ENCODE data around the gene B4GALT3.
A peak's percentile ranks its signal among the peaks of the same experiment; 100 is the strongest.

The B4GALT3 gene

GRCh38 chr1:161158316-161159010 is 18.8 kb downstream of the B4GALT3 start:
- Histone ChIP-seq H3K4me3 (replicated peaks; ENCODE audit: insufficient read depth, low read length) (no peak overlapping the region), H3K27me3 (ENCODE audit: insufficient read depth, poor library complexity, severe bottlenecking) (no peaks in the 10 kb centered on the region), H3K27ac (replicated peaks) (peak overlapping the region; percentile 90)
- DNase-seq (ENCODE audit: low read depth in 1 of 2, low spot score in 1 of 2), result no peak
- TF ChIP-seq REST (IDR thresholded peaks at IDR 0.05; ENCODE audit: insufficient replicate concordance, low read depth) (no peak), POLR2AphosphoS5 (IDR thresholded peaks at IDR 0.05; ENCODE audit: low read depth) (no peak), GABPA (IDR thresholded peaks at IDR 0.05; ENCODE audit: low read depth) (no peak), SPI1 (IDR thresholded peaks at IDR 0.05; ENCODE audit: borderline replicate concordance, low read depth) (no peak), CTCF (IDR thresholded peaks at IDR 0.05; ENCODE audit: insufficient read depth, low read length) (no peak)

- no peak for DNase-seq (ENCODE audit: low read depth in 1 of 2, low spot score in 1 of 2)
- no peaks in the 10 kb centered on the region for H3K27me3 ChIP-seq (ENCODE audit: insufficient read depth, poor library complexity, severe bottlenecking)
- H3K27ac ChIP-seq (replicated peaks), result no peak overlapping the region
- TF ChIP-seq POLR2AphosphoS5 (IDR thresholded peaks at IDR 0.05; ENCODE audit: low read depth) (no peak), SPI1 (IDR thresholded peaks at IDR 0.05; ENCODE audit: borderline replicate concordance, low read depth) (no peak), GABPA (IDR thresholded peaks at IDR 0.05; ENCODE audit: low read depth) (no peak), CTCF (IDR thresholded peaks at IDR 0.05; ENCODE audit: insufficient read depth, low read length) (no peak), REST (IDR thresholded peaks at IDR 0.05; ENCODE audit: insufficient replicate concordance, low read depth) (no peak)
- H3K4me3 ChIP-seq (replicated peaks; ENCODE audit: insufficient read depth, low read length), result no peak overlapping the region
These were observed 19.4 kb downstream of the B4GALT3 start for GRCh38 chr1:161157867-161158266.

GRCh38 chr1:161153682-161154337 is 23.5 kb downstream of the B4GALT3 start, which contains the start of gene UFC1:
UFC1 (plus strand) TSS chr1:161153978; CDS start chr1:161153998, 20 bp downstream.
- Histone ChIP-seq H3K27me3 (ENCODE audit: insufficient read depth, poor library complexity, severe bottlenecking) (no peaks in the 10 kb centered on the region), H3K4me3 (replicated peaks; ENCODE audit: insufficient read depth, low read length) (peak within 1 kb of the TSS; percentile 87), H3K27ac (replicated peaks) (peak within 1 kb of the TSS; percentile 99)
- DNase-seq (ENCODE audit: low read depth in 1 of 2, low spot score in 1 of 2), result peak; percentile 77 to 88
- TF ChIP-seq REST (IDR thresholded peaks at IDR 0.05; ENCODE audit: insufficient replicate concordance, low read depth), result peak; percentile 82
- peak; percentile 86 for TF ChIP-seq SPI1 (IDR thresholded peaks at IDR 0.05; ENCODE audit: borderline replicate concordance, low read depth)
- TF ChIP-seq POLR2AphosphoS5 (IDR thresholded peaks at IDR 0.05; ENCODE audit: low read depth), result peak; percentile 96
- peak; percentile 97 for TF ChIP-seq GABPA (IDR thresholded peaks at IDR 0.05; ENCODE audit: low read depth)
- no peak for TF ChIP-seq CTCF (IDR thresholded peaks at IDR 0.05; ENCODE audit: insufficient read depth, low read length)

Measured in HL-60 (cell line).